HepG2 (cell line): Measurements from ENCODE around the gene FKBP14. TPM values are rescaled to one million over a fixed set of nuclear protein-coding genes. Genes with fewer than 3 reads are reported as not detected.

Experiments
- ATAD3A ChIP-seq: sonication (generic); formaldehyde crosslinking; IDR thresholded peaks from 2 replicates; pipeline ENCODE4 v1.4.0; 2020; ENCODE audit warnings: missing genetic modification reagents
- DDIT3 ChIP-seq: sonication (generic); formaldehyde crosslinking; IDR thresholded peaks from 2 replicates; pipeline ENCODE4 v1.4.0; 2020; ENCODE audit warnings: mild to moderate bottlenecking, missing genetic modification reagents
- ELF3 ChIP-seq: IDR thresholded peaks from 2 replicates; pipeline ENCODE4 v1.6.1; 2016; ENCODE audit warnings: missing genetic modification reagents, missing compliant biosample characterization
- HIVEP1 ChIP-seq: sonication (generic); formaldehyde crosslinking; IDR thresholded peaks from 2 replicates; pipeline ENCODE4 v1.4.0; 2020; ENCODE audit warnings: mild to moderate bottlenecking, missing genetic modification reagents
- HMG20A ChIP-seq: IDR thresholded peaks from 2 replicates; pipeline ENCODE4 v1.6.1; 2016; ENCODE audit warnings: borderline replicate concordance
- JUN ChIP-seq: sonication (generic); formaldehyde crosslinking; IDR thresholded peaks from 2 replicates; pipeline ENCODE4 v1.4.0; 2020; ENCODE audit warnings: mild to moderate bottlenecking, missing genetic modification reagents
- MAFK ChIP-seq, 2 experiments: IDR thresholded peaks in 1 of 2; conservative IDR thresholded peaks in 1 of 2; 2 replicates each; pipeline ENCODE4 v1.6.1; 2011; ENCODE audit warnings: improper control_type of control experiment in 2 of 2, low read length in 2 of 2
- MXD4 ChIP-seq: IDR thresholded peaks from 2 replicates; pipeline ENCODE4 v1.6.1; 2016; ENCODE audit warnings: mild to moderate bottlenecking, missing biosample characterization, missing genetic modification reagents
- NCOR1 ChIP-seq: fragments of 200-600 bp; sonication (generic); IDR thresholded peaks from 2 replicates; pipeline ENCODE4 v1.7.0; 2017; ENCODE audit warnings: antibody characterized with exemption, low read length, borderline replicate concordance
- NR2F6 ChIP-seq, 2 experiments: IDR thresholded peaks; 2 replicates each; pipeline ENCODE4 v1.6.1; 2016; ENCODE audit warnings: antibody characterized with exemption in 1 of 2, mild to moderate bottlenecking in 1 of 2
- SMAD3 ChIP-seq: sonication (generic); formaldehyde crosslinking; IDR thresholded peaks from 2 replicates; pipeline ENCODE4 v1.4.0; 2020; ENCODE audit warnings: missing genetic modification reagents
- ZBTB39 ChIP-seq: sonication (generic); formaldehyde crosslinking; IDR thresholded peaks from 2 replicates; pipeline ENCODE4 v1.5.0; 2020; ENCODE audit warnings: missing genetic modification reagents
- ZNF101 ChIP-seq: sonication (generic); formaldehyde crosslinking; IDR thresholded peaks from 2 replicates; pipeline ENCODE4 v1.4.0; 2020; ENCODE audit warnings: mild to moderate bottlenecking, low read depth, missing genetic modification reagents, borderline replicate concordance
- ZNF143 ChIP-seq: sonication (generic); formaldehyde crosslinking; IDR thresholded peaks from 2 replicates; pipeline ENCODE4 v1.4.0; 2020; ENCODE audit warnings: missing genetic modification reagents
- ZNF253 ChIP-seq: sonication (generic); formaldehyde crosslinking; IDR thresholded peaks from 2 replicates; pipeline ENCODE4 v1.8.0; 2022; ENCODE audit warnings: mild to moderate bottlenecking, missing genetic modification reagents, borderline replicate concordance
- ZNF263 ChIP-seq: sonication (generic); formaldehyde crosslinking; IDR thresholded peaks from 2 replicates; pipeline ENCODE4 v1.4.0; 2020; ENCODE audit warnings: missing genetic modification reagents
- ZNF296 ChIP-seq: sonication (generic); formaldehyde crosslinking; conservative IDR thresholded peaks from 2 replicates; pipeline ENCODE4 v1.5.0; 2020; ENCODE audit warnings: mild to moderate bottlenecking, missing genetic modification reagents
- ZNF333 ChIP-seq: sonication (generic); formaldehyde crosslinking; IDR thresholded peaks from 2 replicates; pipeline ENCODE4 v1.4.0; 2020; ENCODE audit warnings: mild to moderate bottlenecking, missing genetic modification reagents, borderline replicate concordance
- ZNF549 ChIP-seq: sonication (generic); formaldehyde crosslinking; IDR thresholded peaks from 2 replicates; pipeline ENCODE4 v1.5.0; 2020; ENCODE audit warnings: missing genetic modification reagents
- ZNF558 ChIP-seq: sonication (generic); formaldehyde crosslinking; IDR thresholded peaks from 2 replicates; pipeline ENCODE4 v1.9.0; 2022; ENCODE audit warnings: mild to moderate bottlenecking, missing genetic modification reagents, borderline replicate concordance
- ZNF576 ChIP-seq: sonication (generic); formaldehyde crosslinking; IDR thresholded peaks from 2 replicates; pipeline ENCODE4 v1.4.0; 2020; ENCODE audit warnings: mild to moderate bottlenecking, missing genetic modification reagents
- ZNF597 ChIP-seq: sonication (generic); formaldehyde crosslinking; IDR thresholded peaks from 2 replicates; pipeline ENCODE4 v1.5.0; 2020; ENCODE audit warnings: missing genetic modification reagents
- ZNF781 ChIP-seq: sonication (generic); formaldehyde crosslinking; IDR thresholded peaks from 2 replicates; pipeline ENCODE4 v1.5.1; 2020; ENCODE audit warnings: borderline replicate concordance, mild to moderate bottlenecking, missing genetic modification reagents; ENCODE audit errors: not compliant biosample characterization
- ZNF878 ChIP-seq: sonication (generic); formaldehyde crosslinking; IDR thresholded peaks from 2 replicates; pipeline ENCODE4 v1.8.1; 2023; ENCODE audit warnings: mild to moderate bottlenecking, missing genetic modification reagents, moderate library complexity
- polyA plus RNA-seq, 8 experiments: library from polyadenylated mRNA; depleted of rRNA in 3 of 8; stranded (reverse) in 7 of 8; unstranded in 1 of 8; fragments of >200 nt; fragmentation: Illumina TruSeq in 4 of 8; extraction: Trizol in 4 of 8; gene quantifications; 2 replicates each; pipeline versions ENCODE4 v1.2.1 to v1.2.3, GENCODE V29; 2011 to 2016; ENCODE audit warnings: low read depth in 4 of 8, missing spikeins in 1 of 8, mixed read lengths in 1 of 8; ENCODE audit not compliant: insufficient read depth in 1 of 8
- total RNA-seq, 5 experiments: library from RNA; depleted of rRNA; stranded (reverse); fragments of >200 nt; fragmentation: Illumina TruSeq; extraction: Trizol; gene quantifications; 2 replicates each; pipeline ENCODE4 v1.2.3, GENCODE V29; 2016; ENCODE audit warnings: low read depth in 1 of 5
- TF ChIP-seq, protein P1 (sequence below): sonication (generic); formaldehyde crosslinking; IDR thresholded peaks from 2 replicates; pipeline ENCODE4 v1.8.0; 2022; ENCODE audit warnings: mild to moderate bottlenecking, missing genetic modification reagents, borderline replicate concordance

FKBP14 gene
- total and polyA plus RNA-seq, 2 of the 13 experiments (the other 11 are each of a cell fraction or from before 2014, with no cell fraction given) = 20.0 to 32.3 TPM

DNA sequence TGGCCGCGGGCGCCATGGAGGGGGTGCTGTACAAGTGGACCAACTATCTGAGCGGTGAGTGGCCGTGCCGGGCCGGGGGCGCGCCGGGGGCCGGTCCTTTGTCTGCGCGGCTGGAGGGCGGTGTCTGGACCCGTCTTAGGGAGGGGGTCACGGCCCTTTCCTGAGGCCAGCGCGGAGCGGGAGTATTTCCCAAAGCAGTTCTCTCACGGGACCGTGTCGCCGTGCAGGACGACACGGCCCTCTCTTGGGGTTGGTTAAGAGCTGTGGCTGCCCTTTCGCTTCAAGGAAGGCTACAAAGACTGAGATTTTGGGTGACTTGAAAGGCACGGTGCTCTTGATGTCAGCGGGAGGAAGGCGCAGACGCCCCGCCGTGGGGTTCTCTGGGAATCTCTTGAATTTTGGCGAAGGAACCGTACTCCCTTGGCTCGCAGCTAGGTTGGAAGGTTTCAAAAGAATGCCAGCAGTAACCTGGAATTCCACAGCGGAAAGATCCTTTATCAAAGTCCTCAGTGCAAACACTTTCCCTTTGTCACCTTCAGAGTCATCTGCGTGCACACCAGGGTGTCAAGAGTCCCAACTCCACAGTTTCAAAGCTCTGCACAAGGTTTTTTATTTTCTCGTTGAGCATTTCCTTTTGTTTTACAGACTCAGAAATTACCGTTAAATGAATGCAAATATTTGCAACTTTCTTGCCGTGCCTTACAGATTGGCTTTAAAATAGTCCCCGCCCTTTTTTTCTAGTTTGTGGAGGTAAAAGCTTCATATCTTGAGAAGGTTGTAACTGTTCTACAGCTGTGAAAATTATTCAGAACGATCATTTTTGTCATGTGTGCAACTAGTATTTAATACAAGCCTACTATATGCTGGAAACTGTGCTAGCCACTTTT is 2.5 kb upstream of the FKBP14 start (continued):
- TF ChIP-seq ZNF597 (CRISPR knock-in tag) (no peak), ZNF878 (CRISPR knock-in tag) (no peak), ZNF333 (CRISPR knock-in tag) (no peak), DDIT3 (CRISPR knock-in tag) (no peak), ZNF576 (CRISPR knock-in tag) (no peak), ZNF263 (CRISPR knock-in tag) (peak; percentile 47), NCOR1 (0 out of 2 replicates have a peak, but pooled peaks have one; percentile 9), ZBTB39 (CRISPR knock-in tag) (no peak), SMAD3 (CRISPR knock-in tag) (no peak), NR2F6 (IDR thresholded peaks at IDR 0.05) (no peak), NR2F6 (CRISPR knock-in tag; IDR thresholded peaks at IDR 0.05) (0 out of 2 replicates have a peak, but pooled peaks have one; percentile 8), ZNF781 (CRISPR knock-in tag) (no peak), ZNF549 (CRISPR knock-in tag) (no peak), HIVEP1 (CRISPR knock-in tag) (no peak), MXD4 (CRISPR knock-in tag) (no peak), ZNF253 (CRISPR knock-in tag) (no peak), MAFK (conservative IDR thresholded peaks at IDR 0.05 in 1 of 2, IDR thresholded peaks at IDR 0.05 in 1 of 2; ENCODE audit: low read length in 2 of 2) (no peak), JUN (no peak), ZNF143 (CRISPR knock-in tag) (no peak), ZNF558 (CRISPR knock-in tag) (no peak), ATAD3A (CRISPR knock-in tag) (no peak), ZNF101 (CRISPR knock-in tag) (no peak), ZNF296 (CRISPR knock-in tag) (no peak), HMG20A (CRISPR knock-in tag) (0 out of 2 replicates have a peak, but pooled peaks have one; percentile 10), ELF3 (no peak; the same call in 1 of the 2 replicates)
- TF ChIP-seq, protein P1, sequence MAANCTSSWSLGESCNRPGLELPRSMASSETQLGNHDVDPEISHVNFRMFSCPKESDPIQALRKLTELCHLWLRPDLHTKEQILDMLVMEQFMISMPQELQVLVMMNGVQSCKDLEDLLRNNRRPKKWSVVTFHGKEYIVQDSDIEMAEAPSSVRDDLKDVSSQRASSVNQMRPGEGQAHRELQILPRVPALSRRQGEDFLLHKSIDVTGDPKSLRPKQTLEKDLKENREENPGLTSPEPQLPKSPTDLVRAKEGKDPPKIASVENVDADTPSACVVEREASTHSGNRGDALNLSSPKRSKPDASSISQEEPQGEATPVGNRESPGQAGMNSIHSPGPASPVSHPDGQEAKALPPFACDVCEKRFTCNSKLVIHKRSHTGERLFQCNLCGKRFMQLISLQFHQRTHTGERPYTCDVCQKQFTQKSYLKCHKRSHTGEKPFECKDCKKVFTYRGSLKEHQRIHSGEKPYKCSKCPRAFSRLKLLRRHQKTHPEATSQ (CRISPR knock-in tag) = peak; percentile 30; the same call in 1 of the 2 replicates
